Measurements from ENCODE around the gene LRRC53.

The LRRC53 gene, protein sequence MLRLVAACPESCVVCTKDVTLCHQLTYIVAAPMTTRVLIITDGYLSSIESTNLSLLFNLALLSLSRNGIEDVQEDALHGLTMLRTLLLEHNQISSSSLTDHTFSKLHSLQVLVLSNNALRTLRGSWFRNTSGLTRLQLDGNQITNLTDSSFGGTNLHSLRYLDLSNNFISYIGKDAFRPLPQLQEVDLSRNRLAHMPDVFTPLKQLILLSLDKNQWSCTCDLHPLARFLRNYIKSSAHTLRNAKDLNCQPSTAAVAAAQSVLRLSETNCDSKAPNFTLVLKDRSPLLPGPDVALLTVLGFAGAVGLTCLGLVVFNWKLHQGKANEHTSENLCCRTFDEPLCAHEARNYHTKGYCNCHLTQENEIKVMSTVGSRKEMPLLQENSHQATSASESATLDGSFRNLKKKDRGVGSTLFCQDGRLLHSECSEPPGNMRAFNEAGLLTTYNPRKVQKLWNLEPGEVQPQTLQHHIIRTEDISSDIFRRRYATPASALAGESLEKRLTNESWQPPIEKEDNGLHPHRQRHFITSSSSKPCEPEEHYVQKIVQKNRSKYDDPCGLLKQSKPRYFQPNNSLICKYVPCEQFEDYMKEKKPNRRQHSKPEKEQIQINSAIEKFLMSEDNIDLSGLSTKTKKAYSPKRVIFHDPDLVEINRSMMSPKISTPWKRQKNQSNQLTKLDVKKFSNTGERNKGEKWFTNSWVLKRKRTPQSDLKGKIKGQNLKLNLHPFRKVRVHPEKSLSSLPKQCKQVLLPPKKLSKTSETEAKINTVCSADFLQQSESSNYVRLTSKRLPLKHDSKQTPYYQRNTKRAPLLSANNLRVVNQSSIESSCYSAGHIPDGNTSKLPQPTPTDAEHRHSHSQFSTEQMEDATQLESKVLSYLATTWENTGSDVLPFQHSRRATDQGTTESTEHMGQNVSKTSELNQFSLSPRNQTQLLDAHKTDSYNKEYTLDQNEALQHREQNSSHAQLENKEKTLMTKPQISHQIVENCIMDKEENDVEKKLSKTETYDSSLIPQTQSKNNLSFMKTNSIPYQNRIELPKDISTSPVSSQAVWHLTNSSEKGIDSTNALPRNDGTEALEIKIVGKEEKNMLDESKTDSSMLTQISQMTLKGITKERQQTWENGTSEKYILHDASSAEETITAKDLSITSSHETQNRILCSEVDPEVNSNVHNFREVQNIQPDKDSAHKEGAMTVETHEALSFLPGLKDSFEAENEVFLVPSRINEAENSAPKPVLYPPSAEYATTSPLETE

DNA sequence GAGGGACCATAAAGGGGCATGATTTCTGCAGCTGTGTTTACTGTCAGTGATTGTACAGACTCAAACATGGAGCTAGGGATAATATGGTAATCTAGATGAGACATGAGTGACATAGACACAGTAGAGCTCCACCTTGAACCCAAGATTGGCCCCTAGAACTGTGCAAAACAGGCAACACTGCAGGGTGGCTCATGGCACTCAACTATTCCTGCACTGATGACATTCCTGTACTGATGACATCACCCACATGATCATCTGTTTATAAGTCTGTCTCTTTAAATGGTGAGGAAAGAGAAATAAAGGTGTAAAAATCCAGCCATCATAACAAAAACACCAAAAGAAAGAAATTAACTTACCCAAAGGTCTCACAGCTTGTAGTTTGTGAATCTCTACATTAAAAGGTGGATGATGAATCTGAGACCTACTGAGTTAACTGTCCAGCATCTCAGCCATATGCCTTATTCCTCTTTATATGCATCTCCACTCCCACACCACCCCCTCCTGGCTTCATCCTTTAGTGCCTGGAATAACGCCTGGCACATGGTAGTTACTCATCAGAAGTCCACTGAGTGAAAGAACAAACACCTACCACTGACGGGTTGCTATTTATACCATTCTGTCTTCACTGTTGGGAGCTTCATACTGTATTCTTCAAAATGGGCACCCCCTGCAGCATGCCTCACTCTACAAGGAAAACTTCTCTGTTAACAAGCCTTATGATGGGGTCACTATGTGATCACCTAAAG is at the start of gene LRRC53:
Gene LRRC53, minus strand, starts transcription at position 442 of the 746 bp plus-strand sequence. CDS start 29,262 bp downstream, outside the sequence.
- TF ChIP-seq ZNF274 (IDR thresholded peaks at IDR 0.05; ENCODE audit: low read depth, low read length) (no peak), SUZ12 (IDR thresholded peaks at IDR 0.05; ENCODE audit: extremely low read depth, insufficient read depth, insufficient read length) (no peak), YY1 (IDR thresholded peaks at IDR 0.05; ENCODE audit: insufficient read depth, insufficient read length) (no peak)
- Histone ChIP-seq H3K4me1 (ENCODE audit: insufficient read depth, insufficient read length) (no peaks in the 10 kb centered on the region), H3K9me3 (ENCODE audit: insufficient read depth, low read length) (no peaks in the 10 kb centered on the region), H3K4me3 (ENCODE audit: insufficient read length, low read depth) (no peak within 1 kb of the TSS), H3K36me3 (ENCODE audit: insufficient read depth, insufficient read length, low read length) (no peaks in the 10 kb centered on the region), H3K27me3 (ENCODE audit: insufficient read depth, insufficient read length) (no peaks in the 10 kb centered on the region), H3K9ac (ENCODE audit: insufficient read length, low read depth) (no peak within 1 kb of the TSS)
- no peak for DNase-seq (ENCODE audit: low read depth, low spot score)

DNA sequence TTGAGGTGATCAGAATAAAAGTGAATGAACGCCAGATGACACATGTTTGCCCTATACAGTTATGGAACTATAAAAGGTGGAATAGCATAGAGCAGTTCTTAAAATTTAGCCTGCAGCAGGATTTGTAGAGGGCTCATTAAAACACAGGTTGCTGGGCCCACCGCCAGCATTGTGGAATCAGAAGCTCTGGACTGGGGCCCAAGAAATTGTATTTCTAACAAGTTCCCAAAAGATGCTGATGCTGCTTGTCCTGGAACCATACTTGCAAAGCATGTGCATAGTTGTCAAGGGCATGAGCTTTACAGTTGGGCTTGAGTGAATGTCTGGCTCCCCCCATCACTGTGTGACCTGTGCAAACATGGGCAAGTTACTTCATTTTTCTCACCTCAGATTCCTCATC is 37.5 kb upstream of the LRRC53 start:
- Histone ChIP-seq H3K4me3 (ENCODE audit: insufficient read length, low read depth) (no peak overlapping the region), H3K36me3 (ENCODE audit: insufficient read depth, insufficient read length, low read length) (no peaks in the 10 kb centered on the region), H3K27me3 (ENCODE audit: insufficient read depth, insufficient read length) (no peaks in the 10 kb centered on the region), H3K9ac (ENCODE audit: insufficient read length, low read depth) (no peak overlapping the region), H3K4me1 (ENCODE audit: insufficient read depth, insufficient read length) (no peaks in the 10 kb centered on the region), H3K9me3 (ENCODE audit: insufficient read depth, low read length) (no peaks in the 10 kb centered on the region)
- no peak for DNase-seq (ENCODE audit: low read depth, low spot score)
- TF ChIP-seq SUZ12 (IDR thresholded peaks at IDR 0.05; ENCODE audit: extremely low read depth, insufficient read depth, insufficient read length) (no peak), ZNF274 (IDR thresholded peaks at IDR 0.05; ENCODE audit: low read depth, low read length) (no peak), YY1 (IDR thresholded peaks at IDR 0.05; ENCODE audit: insufficient read depth, insufficient read length) (no peak)

DNA sequence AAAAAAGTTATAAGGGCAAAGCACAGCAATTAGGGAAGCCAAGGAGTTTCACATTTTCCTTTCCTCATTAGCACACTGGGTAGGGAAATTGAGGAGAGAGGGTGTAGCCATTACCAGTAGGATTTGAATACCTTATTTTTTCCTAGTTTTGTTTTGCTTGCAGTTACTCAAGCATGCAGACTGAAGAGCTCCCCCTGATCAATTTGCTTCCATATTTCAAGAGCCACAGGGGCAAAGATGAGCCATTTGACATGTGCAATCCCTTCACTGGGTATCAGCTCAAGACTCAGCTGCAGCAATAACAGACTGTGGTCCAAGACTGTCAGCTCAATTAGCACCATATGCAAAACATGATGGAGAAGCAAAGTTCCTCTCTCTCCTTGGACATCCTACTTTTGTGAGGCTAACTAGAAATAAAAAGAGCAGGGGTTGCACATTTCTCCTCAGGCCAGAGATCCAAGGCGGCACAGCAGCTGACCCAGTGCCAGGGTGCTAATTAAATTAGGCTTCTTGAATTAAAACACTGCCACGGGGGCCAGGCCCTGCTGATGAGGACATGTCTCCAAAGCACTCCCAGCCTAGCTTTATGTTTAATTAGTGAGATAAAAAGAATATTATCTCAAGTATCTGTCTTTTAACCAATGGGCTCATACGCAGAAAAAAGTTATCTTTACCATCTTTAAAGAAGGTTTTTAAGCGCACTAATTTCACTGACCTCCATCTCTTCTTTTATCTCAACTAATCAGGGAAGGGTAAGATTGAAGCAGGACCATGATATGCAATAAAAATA is 36.7 kb upstream of the LRRC53 start:
- H3K36me3 ChIP-seq (ENCODE audit: insufficient read depth, insufficient read length, low read length): no peaks in the 10 kb centered on the region
- no peak overlapping the region for H3K4me3 ChIP-seq (ENCODE audit: insufficient read length, low read depth)
- no peaks in the 10 kb centered on the region for H3K9me3 ChIP-seq (ENCODE audit: insufficient read depth, low read length)
- H3K4me1 ChIP-seq (ENCODE audit: insufficient read depth, insufficient read length): no peaks in the 10 kb centered on the region
- TF ChIP-seq YY1 (IDR thresholded peaks at IDR 0.05; ENCODE audit: insufficient read depth, insufficient read length) (no peak), ZNF274 (IDR thresholded peaks at IDR 0.05; ENCODE audit: low read depth, low read length) (no peak), SUZ12 (IDR thresholded peaks at IDR 0.05; ENCODE audit: extremely low read depth, insufficient read depth, insufficient read length) (no peak)
- no peaks in the 10 kb centered on the region for H3K27me3 ChIP-seq (ENCODE audit: insufficient read depth, insufficient read length)
- H3K9ac ChIP-seq (ENCODE audit: insufficient read length, low read depth): no peak overlapping the region
- no peak for DNase-seq (ENCODE audit: low read depth, low spot score)

DNA sequence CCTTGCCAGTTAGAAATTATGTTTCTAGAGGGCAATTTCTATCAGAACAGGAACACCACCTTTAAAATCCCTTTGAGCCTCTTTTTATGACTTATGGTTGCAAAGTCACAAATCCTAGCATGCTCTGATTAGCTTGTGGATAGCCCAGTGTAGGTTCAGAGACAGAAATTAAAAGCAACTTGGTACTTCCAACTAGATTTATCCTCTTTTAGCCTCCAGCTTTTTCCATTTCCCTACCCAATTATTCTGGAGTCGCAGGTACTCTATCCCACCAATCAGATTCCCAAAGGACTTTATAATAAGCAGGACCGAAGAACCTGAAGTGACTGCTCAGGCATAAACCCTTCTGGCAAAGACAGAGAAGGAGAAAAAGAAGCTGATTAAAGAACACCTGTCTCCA is 33.4 kb upstream of the LRRC53 start:
- no peaks in the 10 kb centered on the region for H3K27me3 ChIP-seq (ENCODE audit: insufficient read depth, insufficient read length)
- no peak for TF ChIP-seq YY1 (IDR thresholded peaks at IDR 0.05; ENCODE audit: insufficient read depth, insufficient read length)
- TF ChIP-seq ZNF274 (IDR thresholded peaks at IDR 0.05; ENCODE audit: low read depth, low read length): no peak
- no peak for TF ChIP-seq SUZ12 (IDR thresholded peaks at IDR 0.05; ENCODE audit: extremely low read depth, insufficient read depth, insufficient read length)

DNA sequence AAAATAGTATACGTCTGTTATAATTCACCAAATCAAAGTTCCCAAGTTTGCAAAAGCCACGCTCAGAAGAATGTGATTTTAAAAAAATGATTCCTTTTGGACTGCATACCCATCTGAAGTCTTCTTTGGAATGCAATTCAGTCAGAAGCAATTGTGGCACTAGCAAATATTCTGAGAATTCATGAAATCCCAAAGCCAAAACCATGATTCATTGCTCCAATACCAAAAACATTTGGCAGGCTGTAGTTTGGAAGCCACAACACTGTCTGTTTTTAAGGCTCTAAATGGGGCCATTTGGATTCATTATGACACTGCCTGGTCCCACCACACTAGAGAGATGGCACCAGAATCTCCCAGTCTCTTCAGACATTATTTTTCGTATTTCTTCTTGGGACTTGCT is 21.8 kb upstream of the LRRC53 start:
- no peaks in the 10 kb centered on the region for H3K27me3 ChIP-seq (ENCODE audit: insufficient read depth, insufficient read length)
- no peak overlapping the region for H3K9ac ChIP-seq (ENCODE audit: insufficient read length, low read depth)
- H3K4me3 ChIP-seq (ENCODE audit: insufficient read length, low read depth): no peak overlapping the region
- H3K9me3 ChIP-seq (ENCODE audit: insufficient read depth, low read length): no peaks in the 10 kb centered on the region
- no peaks in the 10 kb centered on the region for H3K36me3 ChIP-seq (ENCODE audit: insufficient read depth, insufficient read length, low read length)
- DNase-seq (ENCODE audit: low read depth, low spot score): no peak
- no peak for TF ChIP-seq SUZ12 (IDR thresholded peaks at IDR 0.05; ENCODE audit: extremely low read depth, insufficient read depth, insufficient read length)
- no peak for TF ChIP-seq YY1 (IDR thresholded peaks at IDR 0.05; ENCODE audit: insufficient read depth, insufficient read length)
- no peak for TF ChIP-seq ZNF274 (IDR thresholded peaks at IDR 0.05; ENCODE audit: low read depth, low read length)
- no peaks in the 10 kb centered on the region for H3K4me1 ChIP-seq (ENCODE audit: insufficient read depth, insufficient read length)

More for the DNA sequence above, 33.4 kb upstream of the LRRC53 start:
- Histone ChIP-seq H3K4me3 (ENCODE audit: insufficient read length, low read depth) (no peak overlapping the region), H3K9ac (ENCODE audit: insufficient read length, low read depth) (no peak overlapping the region), H3K4me1 (ENCODE audit: insufficient read depth, insufficient read length) (no peaks in the 10 kb centered on the region), H3K36me3 (ENCODE audit: insufficient read depth, insufficient read length, low read length) (no peaks in the 10 kb centered on the region), H3K9me3 (ENCODE audit: insufficient read depth, low read length) (no peaks in the 10 kb centered on the region)
- no peak for DNase-seq (ENCODE audit: low read depth, low spot score)

DNA sequence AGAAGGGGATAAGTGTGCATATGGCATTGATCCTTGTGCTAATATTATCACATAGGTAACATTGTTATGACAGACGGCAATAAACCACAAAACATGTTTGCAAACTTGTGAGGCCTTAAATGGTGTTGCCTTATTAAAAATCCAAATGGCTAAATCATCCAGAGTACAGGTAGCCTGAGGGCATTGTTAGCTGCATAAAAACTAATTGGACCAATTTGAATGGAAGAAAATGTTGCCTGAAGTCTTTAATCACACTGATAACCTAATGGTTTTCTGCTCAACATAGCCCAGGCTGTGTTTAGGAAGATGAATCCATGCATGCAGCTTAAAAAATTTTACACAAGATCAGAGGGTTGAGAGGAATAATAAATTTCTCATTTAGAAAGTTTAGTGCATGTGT is 19.4 kb upstream of the LRRC53 start:
- no peak for TF ChIP-seq YY1 (IDR thresholded peaks at IDR 0.05; ENCODE audit: insufficient read depth, insufficient read length)
- TF ChIP-seq ZNF274 (IDR thresholded peaks at IDR 0.05; ENCODE audit: low read depth, low read length): no peak
- no peak for TF ChIP-seq SUZ12 (IDR thresholded peaks at IDR 0.05; ENCODE audit: extremely low read depth, insufficient read depth, insufficient read length)
- Histone ChIP-seq H3K4me3 (ENCODE audit: insufficient read length, low read depth) (no peak overlapping the region), H3K9ac (ENCODE audit: insufficient read length, low read depth) (no peak overlapping the region), H3K4me1 (ENCODE audit: insufficient read depth, insufficient read length) (no peaks in the 10 kb centered on the region), H3K9me3 (ENCODE audit: insufficient read depth, low read length) (no peaks in the 10 kb centered on the region), H3K27me3 (ENCODE audit: insufficient read depth, insufficient read length) (no peaks in the 10 kb centered on the region), H3K36me3 (ENCODE audit: insufficient read depth, insufficient read length, low read length) (no peaks in the 10 kb centered on the region)
- DNase-seq (ENCODE audit: low read depth, low spot score): no peak

Data from NT2/D1 (cell line).